ENCODE measurements around the gene PROC. TPM values are rescaled to one million over a fixed set of nuclear protein-coding genes. Genes with fewer than 3 reads are reported as not detected.
A peak's percentile ranks its signal among the peaks of the same experiment; 100 is the strongest.

The PROC gene
- total RNA-seq, 1 donor from 2014 or later = 0.25 TPM

GRCh38 chr2:127413200-127413599 is 5.0 kb upstream of the PROC start:
- H3K4me3 Mint-ChIP-seq = no peak overlapping the region
- DNase-seq (ENCODE audit: low spot score in 2 of 2, unreplicated experiment in 2 of 2) = no peak
- peaks cover 46% of the 10 kb centered on the region for H3K4me1 Mint-ChIP-seq
- TF ChIP-seq CTCF (IDR thresholded peaks at IDR 0.05; ENCODE audit: unreplicated experiment) = no peak
- H3K9me3 Mint-ChIP-seq = peaks cover 17% of the 10 kb centered on the region
- peaks cover 11% of the 10 kb centered on the region for H3K27me3 Mint-ChIP-seq (ENCODE audit: low read depth)
- H3K27ac Mint-ChIP-seq = no peak overlapping the region
- peaks cover 2% of the 10 kb centered on the region for H3K36me3 Mint-ChIP-seq

- H3K27ac Mint-ChIP-seq = no peak overlapping the region
- no peak overlapping the region for H3K4me3 Mint-ChIP-seq
- peaks cover 12% of the 10 kb centered on the region for H3K27me3 Mint-ChIP-seq (ENCODE audit: low read depth)
These were observed 4.2 kb upstream of the PROC start for GRCh38 chr2:127413782-127414637.

GRCh38 chr2:127414638-127415592 is 3.3 kb upstream of the PROC start:
- H3K4me3 Mint-ChIP-seq = no peak overlapping the region
- no peak overlapping the region for H3K27ac Mint-ChIP-seq
- H3K9me3 Mint-ChIP-seq = peaks cover 17% of the 10 kb centered on the region
- peaks cover 13% of the 10 kb centered on the region for H3K27me3 Mint-ChIP-seq (ENCODE audit: low read depth)
- no peak for DNase-seq (ENCODE audit: low spot score in 2 of 2, unreplicated experiment in 2 of 2)
- H3K36me3 Mint-ChIP-seq = peaks cover 2% of the 10 kb centered on the region
- TF ChIP-seq CTCF (IDR thresholded peaks at IDR 0.05; ENCODE audit: unreplicated experiment) = no peak
- peaks cover 44% of the 10 kb centered on the region for H3K4me1 Mint-ChIP-seq

More at GRCh38 chr2:127413782-127414637, 4.2 kb upstream of the PROC start:
- Mint-ChIP-seq H3K9me3 (peaks cover 17% of the 10 kb centered on the region), H3K4me1 (peaks cover 44% of the 10 kb centered on the region), H3K36me3 (peaks cover 2% of the 10 kb centered on the region)
- no peak for DNase-seq (ENCODE audit: low spot score in 2 of 2, unreplicated experiment in 2 of 2)
- no peak for TF ChIP-seq CTCF (IDR thresholded peaks at IDR 0.05; ENCODE audit: unreplicated experiment)

- Mint-ChIP-seq H3K27ac (peak overlapping the region; percentile 53), H3K27me3 (ENCODE audit: low read depth) (peaks cover 21% of the 10 kb centered on the region), H3K4me1 (peaks cover 37% of the 10 kb centered on the region), H3K9me3 (peaks cover 17% of the 10 kb centered on the region), H3K4me3 (peak overlapping the region; percentile 59), H3K36me3 (peaks cover 2% of the 10 kb centered on the region)
- peak; percentile 66 for TF ChIP-seq CTCF (IDR thresholded peaks at IDR 0.05; ENCODE audit: unreplicated experiment)
- DNase-seq (ENCODE audit: low spot score in 2 of 2, unreplicated experiment in 2 of 2) = peak; percentile 48 to 76
These were observed 2.4 kb upstream of the PROC start for GRCh38 chr2:127415593-127416505.

- Mint-ChIP-seq H3K27ac (no peak overlapping the region), H3K27me3 (ENCODE audit: low read depth) (peaks cover 28% of the 10 kb centered on the region), H3K4me1 (peaks cover 30% of the 10 kb centered on the region), H3K9me3 (peaks cover 17% of the 10 kb centered on the region), H3K36me3 (peaks cover 2% of the 10 kb centered on the region), H3K4me3 (peak overlapping the region; percentile 59)
- no peak for TF ChIP-seq CTCF (IDR thresholded peaks at IDR 0.05; ENCODE audit: unreplicated experiment)
- no peak for DNase-seq (ENCODE audit: low spot score in 2 of 2, unreplicated experiment in 2 of 2)
These were observed 1.7 kb upstream of the PROC start for GRCh38 chr2:127416506-127417001.

All from mesothelial cell of epicardium (in vitro differentiated cells).